PC-3 (cell line): ENCODE measurements around the gene CRABP1. TPM values are rescaled to one million over a fixed set of nuclear protein-coding genes. Genes with fewer than 3 reads are reported as not detected.

Experiments
- ATAC-seq: fragments of 200-7000 bp; cut with Tn5 transposase; 2 replicates; pipeline ENCODE4 v1.9.1; 2020; ENCODE audit warnings: mild to moderate bottlenecking, moderate library complexity
- BruUV-seq: library from RNA; stranded (reverse); fragments of 400-500 nt; replicated peaks from 2 replicates; lab custom pipeline; 2021; lab: Mats Ljungman, UMichigan
- CTCF ChIA-PET: fragments of 300-600 bp; sonication (Branson Sonifier 250); formaldehyde crosslinking; loops from one replicate; lab custom pipeline; 2022; ENCODE audit warnings: antibody characterized with exemption; lab: Charles Lee
- POLR2A ChIA-PET: fragments of 300-600 bp; sonication (Branson Sonifier 250); formaldehyde crosslinking; loops from one replicate; lab custom pipeline; 2022; ENCODE audit warnings: antibody characterized with exemption; ENCODE audit not compliant: unreplicated experiment; lab: Charles Lee
- DNase-seq: peaks from one replicate; pipeline ENCODE4 v3.0.0-alpha.2; 2015
- H2AFZ ChIP-seq: fragments of 300-600 bp; sonication (generic); 2 replicates; pipeline ENCODE4 v1.6.0; 2016; ENCODE audit warnings: antibody characterized with exemption, low read length
- H3F3A ChIP-seq: fragments of 300-600 bp; sonication (generic); one replicate; pipeline ENCODE4 v1.6.0; 2017; ENCODE audit warnings: antibody characterized with exemption, low read length, control low read depth, mild to moderate bottlenecking; ENCODE audit not compliant: unreplicated experiment
- H3K27ac ChIP-seq: fragments of 300-600 bp; sonication (generic); 2 replicates; pipeline ENCODE4 v1.5.1; 2016; ENCODE audit warnings: mild to moderate bottlenecking, low read length
- H3K27me3 ChIP-seq: fragments of 300-600 bp; sonication (generic); 2 replicates; pipeline ENCODE4 v1.6.1; 2016; ENCODE audit warnings: low read length, mixed read lengths
- H3K36me3 ChIP-seq: fragments of 300-600 bp; sonication (generic); 2 replicates; pipeline ENCODE4 v1.6.1; 2016; ENCODE audit warnings: low read depth, mixed run types, low read length, mixed read lengths
- H3K4me1 ChIP-seq: fragments of 300-600 bp; sonication (generic); 2 replicates; pipeline ENCODE4 v1.5.1; 2016; ENCODE audit warnings: low read length; ENCODE audit not compliant: insufficient read depth
- H3K4me2 ChIP-seq: fragments of 300-600 bp; sonication (generic); 2 replicates; pipeline ENCODE4 v1.6.0; 2016; ENCODE audit warnings: low read length
- H3K4me3 ChIP-seq: fragments of 300-600 bp; sonication (generic); 2 replicates; pipeline ENCODE4 v1.5.1; 2016; ENCODE audit warnings: mild to moderate bottlenecking, low read length, mixed read lengths
- H3K79me2 ChIP-seq: fragments of 300-600 bp; sonication (generic); 2 replicates; pipeline ENCODE4 v1.6.1; 2017; ENCODE audit warnings: low read length, mixed read lengths
- H3K9ac ChIP-seq: fragments of 300-600 bp; sonication (generic); 2 replicates; pipeline ENCODE4 v1.6.0; 2016; ENCODE audit warnings: mild to moderate bottlenecking, low read length
- H3K9me2 ChIP-seq: fragments of 300-600 bp; sonication (generic); replicated peaks from 2 replicates; pipeline ENCODE4 v1.6.1; 2016; ENCODE audit warnings: mixed run types, low read length, mixed read lengths
- H3K9me3 ChIP-seq: fragments of 300-600 bp; sonication (generic); 2 replicates; pipeline ENCODE4 v1.6.1; 2016; ENCODE audit warnings: low read length, mixed read lengths
- H4K20me1 ChIP-seq: fragments of 300-600 bp; sonication (generic); 2 replicates; pipeline ENCODE4 v1.6.1; 2016; ENCODE audit warnings: low read length, mixed read lengths
- CTCF ChIP-seq: fragments of 300-600 bp; sonication (generic); conservative IDR thresholded peaks from 2 replicates; pipeline ENCODE4 v1.5.1; 2017; ENCODE audit warnings: antibody characterized with exemption, low read depth, mild to moderate bottlenecking, low read length
- EZH2 ChIP-seq: fragments of 300-600 bp; sonication (generic); IDR thresholded peaks from one replicate; pipeline ENCODE4 v1.6.1; 2017; ENCODE audit warnings: antibody characterized with exemption, mild to moderate bottlenecking, low read length; ENCODE audit not compliant: unreplicated experiment
- EZH2phosphoT487 ChIP-seq: fragments of 300-600 bp; sonication (generic); IDR thresholded peaks from 2 replicates; pipeline ENCODE4 v1.6.1; 2018; ENCODE audit warnings: mild to moderate bottlenecking, antibody characterized with exemption, low read length, borderline replicate concordance
- intact Hi-C: fragments of 100-400 bp; cut with micrococcal nuclease; formaldehyde crosslinking; loops from 2 replicates; pipeline ENCODE4 v1.9.0; 2023
- total RNA-seq: library from RNA; depleted of rRNA; stranded (reverse); fragments of >200 nt; gene quantifications from 2 replicates; pipeline ENCODE4 v1.2.3, GENCODE V29; 2014

The CRABP1 gene
- total RNA-seq, 1 experiment from 2014 or later: not detected

- Histone ChIP-seq H3K9ac (no peak overlapping the region), H3K27me3 (no peaks in the 10 kb centered on the region), H3F3A (no peaks in the 10 kb centered on the region), H4K20me1 (no peaks in the 10 kb centered on the region), H2AFZ (no peak overlapping the region), H3K4me2 (no peak overlapping the region), H3K79me2 (no peaks in the 10 kb centered on the region), H3K4me1 (peaks cover 5% of the 10 kb centered on the region; the same call in 1 of the 2 replicates), H3K4me3 (no peak overlapping the region), H3K9me3 (no peaks in the 10 kb centered on the region), H3K27ac (no peak overlapping the region), H3K36me3 (no peaks in the 10 kb centered on the region), H3K9me2 (no peaks in the 10 kb centered on the region)
- POLR2A ChIA-PET: no interaction called here
- BruUV-seq: no TSS peak
- no peak for ATAC-seq
- DNase-seq: no peak
- CTCF ChIA-PET: no interaction called here
- TF ChIP-seq CTCF (no peak), EZH2 (no peak), EZH2phosphoT487 (no peak)
- intact Hi-C loops: no loop called here
Measured at GRCh38 chr15:78312536-78312935, 27.6 kb upstream of the CRABP1 start.

GRCh38 chr15:78312957-78313356, 27.2 kb upstream of the CRABP1 start:
- intact Hi-C loops: no loop called here
- Histone ChIP-seq H3K9me2 (no peaks in the 10 kb centered on the region), H3K79me2 (no peaks in the 10 kb centered on the region), H3K4me3 (no peak overlapping the region), H4K20me1 (no peaks in the 10 kb centered on the region), H3K36me3 (no peaks in the 10 kb centered on the region), H3K9me3 (no peaks in the 10 kb centered on the region), H2AFZ (no peak overlapping the region), H3K27me3 (no peaks in the 10 kb centered on the region), H3K4me1 (peaks cover 5% of the 10 kb centered on the region; the same call in 1 of the 2 replicates), H3K4me2 (no peak overlapping the region), H3K27ac (no peak overlapping the region), H3K9ac (no peak overlapping the region), H3F3A (no peaks in the 10 kb centered on the region)
- ChIA-PET CTCF (no interaction called here), POLR2A (no interaction called here)
- no peak for ATAC-seq
- no peak for TF ChIP-seq EZH2phosphoT487
- TF ChIP-seq EZH2: no peak
- DNase-seq: no peak
- no TSS peak for BruUV-seq

- Histone ChIP-seq H3K36me3 (no peaks in the 10 kb centered on the region), H4K20me1 (no peaks in the 10 kb centered on the region), H3K27me3 (no peaks in the 10 kb centered on the region), H3K4me1 (peaks cover 5% of the 10 kb centered on the region; the same call in 1 of the 2 replicates), H3K9me3 (no peaks in the 10 kb centered on the region), H2AFZ (no peak overlapping the region), H3K9ac (no peak overlapping the region), H3K27ac (no peak overlapping the region), H3F3A (no peaks in the 10 kb centered on the region), H3K9me2 (no peaks in the 10 kb centered on the region), H3K4me2 (no peak overlapping the region), H3K79me2 (no peaks in the 10 kb centered on the region), H3K4me3 (no peak overlapping the region)
- TF ChIP-seq EZH2: no peak
- TF ChIP-seq EZH2phosphoT487: no peak
- TF ChIP-seq CTCF: no peak
- ATAC-seq: no peak
- intact Hi-C loops: no loop called here
- BruUV-seq: no TSS peak
- no peak for DNase-seq
- POLR2A ChIA-PET: no interaction called here
- CTCF ChIA-PET: no interaction called here
Measured at GRCh38 chr15:78313383-78313782, 26.8 kb upstream of the CRABP1 start.
